Measurements from ENCODE around the gene CHRM4.

DNA sequence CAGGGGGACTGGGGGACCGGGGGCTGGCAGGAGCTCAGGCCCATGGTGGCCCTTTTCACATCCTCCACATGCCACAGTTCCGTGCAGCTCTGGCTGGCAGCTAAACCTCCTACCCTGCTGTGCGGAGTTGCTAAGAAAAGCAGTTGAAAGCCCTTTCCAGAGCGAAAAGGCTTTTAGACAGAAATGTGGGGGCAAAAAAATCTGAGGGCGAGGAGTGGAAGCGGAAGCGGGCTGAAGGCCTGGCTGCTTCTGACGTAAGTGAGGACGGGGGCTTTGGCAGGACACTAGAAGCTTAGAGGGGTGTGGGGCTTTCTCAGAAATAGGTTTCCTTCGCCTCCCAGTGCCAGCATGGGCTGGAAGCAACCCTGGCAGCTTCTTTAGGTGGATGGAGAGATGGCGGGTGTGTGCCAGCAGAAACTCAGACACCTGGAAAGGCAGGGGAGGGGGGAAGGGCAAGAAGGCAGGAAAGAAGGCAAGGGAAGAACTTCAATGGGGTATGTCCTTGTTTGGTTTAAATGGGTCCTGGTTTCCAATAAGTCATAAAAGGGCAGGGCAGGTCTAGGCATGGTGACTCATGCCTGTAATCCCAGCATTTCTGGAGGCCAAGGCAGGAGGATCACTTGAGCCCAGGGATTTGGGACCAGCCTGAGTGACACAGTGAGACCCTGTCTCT, 55.5 kb downstream of the CHRM4 start:
- TF ChIP-seq, protein P1, sequence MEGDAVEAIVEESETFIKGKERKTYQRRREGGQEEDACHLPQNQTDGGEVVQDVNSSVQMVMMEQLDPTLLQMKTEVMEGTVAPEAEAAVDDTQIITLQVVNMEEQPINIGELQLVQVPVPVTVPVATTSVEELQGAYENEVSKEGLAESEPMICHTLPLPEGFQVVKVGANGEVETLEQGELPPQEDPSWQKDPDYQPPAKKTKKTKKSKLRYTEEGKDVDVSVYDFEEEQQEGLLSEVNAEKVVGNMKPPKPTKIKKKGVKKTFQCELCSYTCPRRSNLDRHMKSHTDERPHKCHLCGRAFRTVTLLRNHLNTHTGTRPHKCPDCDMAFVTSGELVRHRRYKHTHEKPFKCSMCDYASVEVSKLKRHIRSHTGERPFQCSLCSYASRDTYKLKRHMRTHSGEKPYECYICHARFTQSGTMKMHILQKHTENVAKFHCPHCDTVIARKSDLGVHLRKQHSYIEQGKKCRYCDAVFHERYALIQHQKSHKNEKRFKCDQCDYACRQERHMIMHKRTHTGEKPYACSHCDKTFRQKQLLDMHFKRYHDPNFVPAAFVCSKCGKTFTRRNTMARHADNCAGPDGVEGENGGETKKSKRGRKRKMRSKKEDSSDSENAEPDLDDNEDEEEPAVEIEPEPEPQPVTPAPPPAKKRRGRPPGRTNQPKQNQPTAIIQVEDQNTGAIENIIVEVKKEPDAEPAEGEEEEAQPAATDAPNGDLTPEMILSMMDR (IDR thresholded peaks at IDR 0.05), result no peak
- TF ChIP-seq POLR2A (IDR thresholded peaks at IDR 0.05), result no peak

Data from breast epithelium (tissue), 3 donors.